HK-2 (cell line): ENCODE data around the gene POLR2E.

Experiments used
- DNase-seq: peaks from one replicate; pipeline ENCODE4 v3.0.0-alpha.2; 2018; ENCODE audit not compliant: unreplicated experiment

POLR2E gene

DNA sequence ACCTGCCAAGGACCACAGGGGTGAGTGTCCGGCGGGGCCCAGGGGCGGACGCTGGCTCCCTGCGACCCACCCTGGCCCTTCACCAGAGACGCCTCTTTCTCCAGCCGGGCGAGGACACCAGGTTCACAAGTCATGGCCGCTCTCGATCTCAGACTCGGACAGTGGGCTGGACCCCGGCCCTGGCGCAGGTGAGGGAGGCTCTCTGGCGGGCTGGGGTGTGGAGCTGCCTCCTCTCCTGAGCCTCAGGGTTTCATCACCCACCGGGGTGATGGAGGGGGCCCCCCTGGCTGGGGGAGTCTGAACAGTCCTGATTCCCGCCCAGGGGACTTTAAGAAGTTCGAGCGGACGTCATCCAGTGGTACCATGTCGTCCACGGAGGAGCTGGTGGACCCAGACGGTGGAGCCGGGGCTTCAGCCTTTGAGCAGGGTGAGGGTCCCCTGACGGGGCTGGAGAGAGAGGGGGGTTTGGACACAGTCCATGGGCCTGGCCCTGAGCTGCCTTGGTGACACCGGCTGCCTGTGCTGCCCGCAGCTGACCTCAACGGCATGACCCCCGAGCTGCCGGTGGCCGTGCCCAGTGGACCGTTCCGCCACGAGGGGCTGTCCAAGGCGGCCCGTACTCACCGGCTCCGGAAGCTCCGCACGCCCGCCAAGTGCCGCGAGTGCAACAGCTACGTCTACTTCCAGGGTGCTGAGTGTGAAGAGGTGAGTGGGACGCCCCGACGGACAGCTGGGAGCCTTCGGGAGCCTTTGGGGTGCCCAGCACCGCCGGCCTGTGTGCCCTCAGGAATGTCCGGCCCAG is 14.6 kb downstream of the POLR2E start:
- DNase-seq = no peak

DNA sequence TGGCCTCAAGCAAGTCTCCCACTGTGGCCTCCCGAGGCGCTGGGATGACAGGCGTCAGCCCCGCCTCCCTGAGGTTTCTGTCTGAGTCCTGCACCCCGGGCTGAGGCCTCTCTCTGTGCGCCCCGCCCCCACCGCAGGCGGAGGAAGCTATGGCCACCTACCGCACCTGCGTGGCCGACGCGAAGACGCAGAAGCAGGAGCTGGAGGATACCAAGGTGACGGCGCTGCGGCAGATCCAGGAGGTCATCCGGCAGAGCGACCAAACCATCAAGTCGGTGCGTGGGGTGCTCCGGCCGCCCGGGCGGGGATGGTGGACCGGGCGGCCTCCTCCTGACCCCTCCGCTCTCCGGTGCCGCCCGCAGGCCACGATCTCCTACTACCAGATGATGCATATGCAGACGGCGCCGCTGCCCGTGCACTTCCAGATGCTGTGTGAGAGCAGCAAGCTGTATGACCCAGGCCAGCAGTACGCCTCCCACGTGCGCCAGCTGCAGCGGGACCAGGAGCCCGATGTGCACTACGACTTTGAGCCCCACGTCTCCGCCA is 15.5 kb downstream of the POLR2E start:
- no peak for DNase-seq

DNA sequence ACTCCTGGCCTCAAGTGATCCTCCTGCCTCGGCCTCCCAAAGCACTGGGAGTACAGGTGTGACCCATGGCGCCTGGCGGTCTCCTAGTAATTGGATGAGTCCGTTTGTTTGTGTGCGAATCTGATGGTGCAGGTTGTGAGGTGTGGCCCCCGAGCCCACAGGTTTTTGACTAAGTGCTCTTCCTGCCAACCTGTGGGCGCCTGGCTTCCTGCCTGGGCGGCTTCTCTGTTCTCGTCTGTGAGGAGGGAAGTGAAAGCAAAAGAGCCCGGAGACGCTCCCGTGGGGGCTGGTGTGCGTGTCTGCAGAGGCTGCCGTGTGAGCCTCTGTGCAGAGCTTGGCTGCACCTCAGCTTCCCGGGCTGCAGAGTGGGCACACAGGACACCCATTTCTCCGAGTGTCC is 18.2 kb downstream of the POLR2E start:
- DNase-seq = peak; percentile 48

DNA sequence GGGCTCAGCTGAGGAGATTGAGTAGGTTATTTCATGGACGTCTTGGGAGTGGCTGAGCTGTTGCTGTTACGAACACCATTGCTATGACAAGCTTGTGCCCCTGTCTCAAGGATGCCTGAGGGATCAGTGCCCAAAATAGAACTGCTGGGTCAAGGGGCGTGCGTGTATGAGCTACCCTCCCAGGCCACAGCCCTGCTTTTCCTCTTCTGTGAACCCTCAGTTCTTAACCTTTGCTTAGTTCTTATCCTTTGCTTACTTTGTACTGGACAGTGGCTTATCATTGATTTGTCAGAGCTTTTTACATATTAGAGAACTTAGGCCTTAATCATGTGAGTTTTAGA is 19.2 kb downstream of the POLR2E start:
- no peak for DNase-seq

DNA sequence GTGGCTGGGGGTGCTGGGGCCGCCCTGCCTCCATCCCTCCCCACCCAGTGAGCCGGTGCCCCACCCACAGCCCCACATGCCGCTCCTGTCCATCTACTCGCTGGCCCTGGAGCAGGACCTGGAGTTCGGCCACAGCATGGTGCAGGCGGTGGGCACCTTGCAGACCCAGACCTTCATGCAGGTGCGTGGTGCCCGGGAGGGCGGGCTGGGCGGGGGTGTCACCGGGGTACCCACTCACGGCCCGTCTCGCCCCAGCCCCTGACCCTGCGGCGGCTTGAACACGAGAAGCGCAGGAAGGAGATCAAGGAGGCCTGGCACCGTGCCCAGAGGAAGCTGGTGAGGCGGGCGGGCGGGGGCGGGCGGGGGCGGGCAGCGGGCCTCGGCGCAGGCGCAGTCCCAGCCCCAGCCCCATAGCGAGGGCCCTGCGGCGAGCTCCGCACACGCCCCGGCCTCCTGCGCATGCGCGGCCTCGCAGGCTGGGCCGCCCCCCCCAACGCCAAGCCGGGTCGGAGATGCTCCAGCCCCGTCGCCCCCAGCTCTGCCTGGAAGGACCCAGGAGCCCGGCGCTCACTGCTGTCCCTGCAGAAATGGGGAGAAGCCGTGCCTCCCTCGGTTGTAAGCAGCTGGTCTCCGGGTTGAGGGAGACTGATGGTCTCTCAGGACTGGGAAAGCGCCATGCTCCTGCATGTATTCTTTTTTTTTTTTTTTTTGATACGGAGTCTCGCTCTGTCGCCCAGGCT is 20.5 kb downstream of the POLR2E start:
- DNase-seq = peak; percentile 74

DNA sequence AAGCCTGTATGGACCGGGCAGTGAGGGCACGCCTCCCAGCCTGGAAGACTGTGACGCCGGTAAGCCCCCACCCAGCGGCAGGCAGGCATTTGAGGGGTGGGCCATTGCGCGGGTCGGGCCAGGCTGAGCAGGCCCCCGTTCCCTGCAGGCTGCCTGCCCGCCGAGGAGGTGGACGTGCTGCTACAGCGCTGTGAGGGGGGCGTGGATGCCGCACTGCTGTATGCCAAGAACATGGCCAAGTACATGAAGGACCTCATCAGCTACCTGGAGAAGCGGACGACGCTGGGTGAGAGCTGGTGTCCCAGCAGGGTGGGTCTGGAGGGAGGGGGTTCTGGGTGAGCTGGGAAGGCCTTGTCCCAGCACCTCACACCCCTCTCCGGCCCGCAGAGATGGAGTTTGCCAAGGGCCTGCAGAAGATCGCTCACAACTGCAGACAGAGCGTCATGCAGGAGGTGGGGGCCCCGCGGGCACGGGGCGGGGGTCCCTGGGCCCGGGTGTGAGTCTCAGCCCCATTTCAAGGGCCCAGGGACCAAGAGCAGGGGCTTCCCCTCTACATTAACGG is 21.1 kb downstream of the POLR2E start:
- no peak for DNase-seq

DNA sequence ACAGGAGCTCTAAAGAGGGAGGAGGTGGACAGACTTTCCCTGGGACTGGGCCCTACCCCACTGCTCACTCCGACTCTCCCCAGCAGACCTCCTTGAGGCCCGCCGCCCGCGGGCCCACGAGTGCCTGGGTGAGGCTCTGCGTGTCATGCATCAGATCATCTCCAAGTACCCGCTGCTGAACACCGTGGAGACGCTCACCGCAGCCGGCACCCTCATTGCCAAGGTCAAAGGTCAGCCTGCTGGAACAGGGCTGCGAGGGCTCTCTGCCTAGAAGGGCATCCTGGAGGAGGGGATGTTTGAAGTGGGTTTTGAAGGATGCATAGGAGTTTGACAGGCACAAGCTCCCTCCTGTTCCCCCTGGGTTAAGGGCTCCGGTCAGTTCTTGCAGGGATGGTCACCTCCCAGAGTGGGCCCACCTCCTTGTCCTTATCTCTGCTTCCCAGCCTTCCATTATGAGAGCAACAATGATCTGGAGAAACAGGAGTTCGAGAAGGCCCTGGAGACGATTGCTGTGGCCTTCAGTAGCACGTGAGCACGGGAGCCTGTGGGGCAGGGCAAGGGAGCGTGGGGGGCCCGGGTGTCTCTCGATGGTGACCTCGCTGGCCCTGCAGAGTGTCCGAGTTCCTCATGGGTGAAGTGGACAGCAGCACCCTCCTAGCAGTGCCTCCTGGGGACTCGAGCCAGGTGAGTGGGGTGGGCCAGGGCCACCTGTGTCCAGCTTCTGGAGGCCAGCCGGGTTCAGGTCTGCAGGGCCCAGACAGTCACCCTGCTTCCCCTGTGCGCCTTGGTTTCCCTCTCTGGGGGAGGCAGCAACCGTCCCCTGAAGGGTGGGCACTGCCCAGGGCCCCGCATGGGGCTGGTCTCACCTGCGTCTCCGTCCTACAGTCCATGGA is 21.9 kb downstream of the POLR2E start:
- DNase-seq = no peak

DNA sequence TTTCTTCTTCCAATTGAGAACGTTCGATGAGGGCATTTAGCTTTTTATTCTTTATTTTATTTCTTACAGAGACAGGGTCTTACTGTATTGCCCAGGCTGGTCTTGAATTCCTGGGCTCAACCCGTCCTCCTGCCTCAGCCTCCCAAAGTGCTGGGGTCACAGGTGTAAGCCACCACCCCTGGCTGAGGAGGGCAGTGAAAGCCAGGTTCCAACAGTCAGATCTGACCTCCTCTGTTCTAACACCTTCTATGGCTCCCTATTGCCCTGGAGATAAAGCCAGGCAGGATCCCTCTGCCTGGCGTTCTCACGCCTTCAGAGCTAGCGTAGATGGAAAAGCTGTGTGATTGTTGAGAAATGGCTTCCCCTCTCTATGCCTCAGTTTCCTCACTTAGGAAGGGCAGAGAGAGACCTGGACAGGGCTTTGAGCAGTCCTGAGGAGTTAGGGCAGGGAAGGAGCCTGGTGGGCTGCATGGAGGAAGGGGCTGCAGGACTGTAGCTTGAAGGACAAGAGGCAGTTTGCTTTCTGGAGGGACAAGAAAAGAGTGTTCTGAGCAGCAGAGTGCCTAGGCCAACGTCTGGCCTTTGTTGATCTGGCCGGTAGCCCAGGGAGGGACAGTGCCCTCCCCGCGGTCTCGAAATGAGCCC is 22.7 kb downstream of the POLR2E start:
- no peak for DNase-seq

DNA sequence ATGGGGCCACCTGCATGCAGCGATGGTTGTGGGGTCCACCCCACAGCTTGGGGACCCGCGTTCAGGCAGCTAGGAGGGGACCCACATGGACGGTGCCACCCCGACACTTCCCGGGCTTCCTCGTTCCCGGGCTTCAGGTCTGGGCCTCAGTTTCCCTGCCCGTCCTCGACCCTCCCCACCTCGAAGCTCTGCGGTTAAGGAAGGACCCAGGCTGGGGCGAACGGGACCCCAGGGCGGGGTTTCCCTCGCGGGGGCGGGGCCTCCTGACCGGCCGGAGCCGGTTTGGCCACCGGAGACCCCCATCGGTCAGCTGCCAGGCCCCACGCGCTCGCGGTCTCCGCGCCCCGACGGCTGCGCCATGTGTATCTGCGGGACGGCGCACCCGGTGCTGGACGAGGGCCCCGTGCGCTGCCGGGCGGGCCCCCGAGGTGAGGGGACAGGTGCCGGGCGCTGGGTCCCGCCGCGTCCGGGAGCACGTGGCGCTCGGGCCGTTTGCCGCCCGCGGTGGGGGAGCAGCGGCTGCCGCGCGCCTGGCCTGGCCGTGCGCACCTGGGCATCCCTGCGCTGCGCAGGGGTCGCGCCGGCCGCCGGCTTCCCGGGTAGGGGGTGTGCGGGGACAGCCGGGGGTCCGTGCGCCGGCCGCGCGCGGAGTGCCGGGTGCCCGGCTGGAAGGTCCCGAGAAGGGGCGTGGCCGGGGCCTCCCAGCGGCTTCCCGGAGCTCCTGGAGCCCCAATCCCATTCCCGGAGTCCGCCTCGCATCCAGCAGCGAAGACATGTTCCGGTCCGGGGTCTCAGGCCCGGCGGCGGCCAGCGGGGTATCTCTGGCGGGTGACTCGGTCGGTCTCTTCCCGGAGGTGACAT is 24.0 kb downstream of the POLR2E start:
- no peak for DNase-seq

DNA sequence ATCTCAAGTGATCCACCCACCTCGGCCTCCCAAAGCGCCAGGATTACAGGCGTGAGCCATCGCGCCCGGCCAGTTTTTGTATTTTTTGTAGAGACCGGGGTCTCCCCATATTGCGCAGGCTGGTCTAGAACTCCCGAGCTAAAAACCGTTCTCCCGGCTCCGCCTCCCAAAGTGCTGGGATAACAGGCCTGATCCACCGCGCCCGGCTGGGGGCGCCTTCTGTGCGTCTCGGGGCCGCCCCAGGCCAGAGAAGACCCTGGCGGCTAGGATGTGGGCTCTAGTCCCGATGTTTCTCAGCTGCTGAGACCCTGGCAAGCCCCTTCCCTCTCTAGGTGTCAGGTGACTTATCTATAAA is 24.6 kb downstream of the POLR2E start:
- DNase-seq = no peak

DNA sequence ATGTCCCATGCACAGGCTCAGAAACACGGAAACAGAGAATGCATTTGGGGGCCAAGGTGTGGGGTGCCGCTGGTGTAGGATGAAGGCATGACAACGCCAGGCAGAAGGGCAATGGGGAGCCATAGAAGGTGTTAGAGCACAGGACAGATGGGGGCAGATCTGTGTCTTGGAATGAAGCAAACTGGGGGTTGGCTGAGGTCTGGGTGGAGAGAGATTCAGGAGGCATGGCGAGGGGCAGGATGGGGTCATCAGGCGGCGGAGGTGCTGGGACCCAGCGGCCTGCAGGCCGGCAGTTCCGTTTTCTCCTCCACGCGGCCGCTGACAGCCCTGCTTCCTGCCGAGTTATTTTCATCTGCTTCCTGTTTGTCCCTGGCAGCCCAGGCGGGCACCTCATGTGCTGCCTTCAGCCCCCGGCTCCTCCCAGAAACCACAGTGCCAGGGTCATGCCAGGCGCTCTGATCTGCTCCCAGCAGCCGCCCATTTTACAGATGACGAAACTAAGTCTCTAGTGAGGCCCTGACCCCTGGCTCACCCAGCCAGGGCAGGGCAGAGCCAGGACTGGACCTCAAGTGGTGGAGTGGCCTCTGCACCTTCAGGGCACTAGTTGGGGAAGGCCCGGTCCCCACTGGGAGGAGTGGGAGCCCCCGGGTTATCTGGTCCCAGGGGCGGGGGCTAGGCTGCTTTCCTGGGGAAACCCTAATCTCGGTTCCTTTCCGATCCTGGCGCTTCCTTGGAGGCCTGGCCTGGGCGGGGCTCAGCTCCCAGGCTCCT is 26.0 kb downstream of the POLR2E start:
- no peak for DNase-seq

DNA sequence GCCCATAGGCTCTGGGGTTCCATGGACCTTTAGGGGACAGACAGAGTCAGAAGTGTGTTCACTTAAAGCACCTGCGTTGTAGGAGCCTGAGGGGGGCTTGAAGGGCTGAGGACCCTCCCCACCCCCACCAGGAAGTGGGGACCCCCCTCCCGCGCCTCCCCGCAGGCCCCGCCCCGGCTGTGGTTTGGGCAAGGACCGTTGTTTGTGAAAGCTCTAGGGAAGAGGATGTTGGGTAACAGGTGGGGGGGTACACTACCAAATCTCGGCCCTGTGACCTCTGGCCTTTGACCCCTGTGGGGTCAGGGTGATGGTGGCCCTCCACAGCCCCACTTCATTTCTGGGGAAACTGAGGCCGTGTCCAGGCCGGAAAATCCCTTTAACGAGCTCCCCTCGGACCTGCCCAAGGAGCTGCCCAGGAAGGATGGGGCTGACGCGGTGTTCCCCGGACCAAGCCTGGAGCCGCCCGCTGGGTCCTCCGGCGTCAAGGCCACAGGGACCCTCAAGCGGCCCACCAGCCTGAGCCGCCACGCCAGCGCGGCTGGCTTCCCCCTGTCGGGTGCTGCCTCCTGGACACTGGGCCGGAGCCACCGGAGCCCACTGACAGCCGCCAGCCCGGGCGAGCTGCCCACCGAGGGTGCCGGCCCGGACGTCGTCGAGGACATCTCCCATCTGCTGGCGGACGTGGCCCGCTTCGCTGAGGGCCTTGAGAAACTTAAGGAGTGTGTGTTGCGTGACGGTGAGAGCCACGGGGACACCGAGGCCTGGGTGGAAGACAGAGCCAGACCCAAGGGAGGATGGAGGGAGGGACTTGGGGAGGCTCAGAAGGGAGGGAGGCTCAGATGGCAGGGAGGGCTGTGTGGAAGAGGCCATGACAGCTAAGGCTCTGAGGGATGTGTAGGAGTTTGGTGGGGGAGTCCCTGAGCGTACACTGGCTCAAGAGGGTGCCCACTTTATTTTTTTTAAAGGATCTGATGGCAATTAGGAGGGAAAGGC is 26.9 kb downstream of the POLR2E start:
- no peak for DNase-seq

DNA sequence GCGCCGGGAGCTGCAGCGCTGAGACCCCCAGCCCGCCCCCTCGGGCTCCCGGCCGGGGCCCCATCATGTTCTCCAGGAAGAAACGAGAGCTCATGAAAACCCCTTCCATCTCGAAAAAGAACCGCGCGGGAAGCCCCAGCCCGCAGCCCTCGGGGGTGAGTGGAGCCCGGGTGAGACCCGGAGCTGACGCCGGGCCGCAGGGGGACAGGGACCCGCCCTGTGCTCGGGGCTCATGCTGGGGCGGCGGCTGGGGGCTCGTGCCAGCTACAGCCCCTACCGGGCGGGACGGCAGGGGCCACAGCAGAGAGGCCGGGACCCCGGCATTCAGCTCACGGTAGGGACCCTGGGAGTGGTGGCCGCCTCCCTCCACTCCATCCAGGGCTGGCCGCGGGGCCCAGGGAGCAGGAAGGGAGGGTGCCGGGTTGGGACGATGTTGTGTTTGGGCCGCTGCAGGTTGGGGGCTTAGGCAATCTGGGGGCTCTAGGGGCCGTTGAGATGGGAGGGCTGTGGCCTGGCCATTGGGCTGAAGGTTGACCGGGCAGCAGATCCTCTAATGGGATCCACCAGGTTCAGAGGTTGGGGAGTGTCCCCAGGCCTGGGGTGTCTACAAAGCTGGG is 27.7 kb downstream of the POLR2E start:
- DNase-seq = no peak

DNA sequence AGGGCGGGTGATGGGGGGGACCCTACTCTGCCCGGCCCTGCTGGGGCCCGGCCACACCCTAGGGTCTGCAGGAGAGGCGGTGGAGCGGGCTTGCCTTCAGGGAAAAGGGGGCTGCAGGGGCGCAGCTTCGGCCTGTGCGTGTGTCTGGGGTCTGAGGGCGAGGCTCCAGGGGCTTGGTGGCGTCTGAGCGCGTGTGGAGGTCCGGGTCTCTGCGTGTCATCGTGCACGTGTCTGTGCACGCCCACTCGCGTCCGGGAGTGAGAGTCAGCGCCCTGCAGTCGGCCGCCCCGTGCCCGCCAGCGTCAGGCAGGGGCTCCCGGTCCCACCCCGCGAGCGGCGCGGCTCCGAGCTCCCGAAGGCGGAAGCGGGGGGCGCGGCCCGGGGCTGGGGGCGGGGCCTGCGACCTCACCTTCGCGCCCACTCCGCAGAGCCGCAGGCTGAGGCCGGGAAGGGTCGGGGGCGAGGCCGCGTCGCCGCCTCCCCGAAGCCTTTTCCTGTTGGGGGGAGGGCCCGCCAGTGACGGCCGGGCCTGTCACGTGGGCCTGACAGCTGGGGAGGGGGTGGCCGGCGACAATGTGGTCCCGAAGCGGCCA is 28.3 kb downstream of the POLR2E start, which contains the start of gene ARHGAP45:
TSS of gene ARHGAP45 (plus strand) at position 420 of the 593 bp plus-strand sequence. CDS start 239 bp downstream, outside the sequence.
- no peak for DNase-seq

DNA sequence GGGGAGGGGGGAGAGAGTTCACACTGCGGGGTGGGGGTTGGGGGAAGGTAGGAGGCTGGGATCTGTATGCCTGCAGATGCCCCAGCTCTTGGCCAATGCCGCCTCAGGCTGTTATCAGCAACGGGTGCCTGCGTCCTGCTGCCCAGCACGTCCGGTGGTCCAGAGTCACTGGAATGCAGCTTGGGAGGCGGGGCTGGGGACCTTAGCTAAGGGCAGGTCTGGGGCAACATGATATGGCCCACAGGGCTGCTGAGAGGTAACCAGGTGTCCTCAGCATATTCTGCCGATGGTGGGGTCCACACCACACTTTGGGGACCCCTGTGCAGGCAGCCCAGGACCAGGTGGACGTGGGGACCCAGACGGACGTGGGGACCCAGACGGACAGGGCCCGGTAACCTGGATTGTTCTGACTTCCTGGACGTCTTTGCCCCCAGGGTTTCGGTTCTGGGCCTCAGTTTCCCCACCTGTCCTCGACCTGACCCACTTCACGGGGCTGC is 28.9 kb downstream of the POLR2E start:
- peak; percentile 77 for DNase-seq

DNA sequence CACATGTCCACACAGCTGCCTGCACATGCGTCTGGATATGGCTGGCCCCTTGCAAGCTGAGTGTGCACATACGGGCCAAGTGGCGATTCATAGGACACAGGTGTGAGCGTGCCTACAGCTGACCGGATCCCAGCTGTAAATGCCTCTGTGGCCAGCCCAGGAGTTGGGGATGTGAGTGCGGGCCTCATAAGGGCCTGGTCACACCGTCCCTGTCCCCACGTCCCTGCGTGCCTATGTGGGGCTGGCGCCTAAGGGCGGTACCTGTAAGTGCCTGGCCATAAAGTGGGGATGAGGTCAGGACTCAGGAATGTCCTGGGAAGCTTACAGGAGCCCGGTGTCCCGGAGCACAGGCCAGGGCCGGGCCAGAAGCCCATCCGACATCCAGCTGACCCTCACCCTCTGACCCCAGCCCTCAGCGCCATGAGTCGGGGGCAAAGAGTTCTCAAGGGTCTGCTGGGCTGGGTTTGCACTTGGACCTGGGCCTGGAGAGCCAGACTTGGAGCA is 29.5 kb downstream of the POLR2E start:
- DNase-seq = peak; percentile 78
